Ovary (tissue), 9 donors: ENCODE data around the gene TMEM37. TPM values are rescaled to one million over a fixed set of nuclear protein-coding genes. Genes with fewer than 3 reads are reported as not detected.

Experiments used
- DNase-seq, 5 donors: peaks; one replicate each; pipeline ENCODE4 v3.0.0-alpha.2; 2019 to 2020
- H3K27ac ChIP-seq, 2 donors: fragments of 200-600 bp; one replicate each; pipeline versions ENCODE4 v1.5.1 to v1.8.0; 2019 to 2022
- H3K27me3 ChIP-seq: fragments of 200-600 bp; one replicate; pipeline ENCODE4 v1.8.0; 2022
- H3K36me3 ChIP-seq: fragments of 200-600 bp; sonication (generic); one replicate; pipeline ENCODE4 v1.5.1; 2019
- H3K4me1 ChIP-seq: one replicate; pipeline ENCODE4 v1.8.1; 2013; ENCODE audit warnings: mild to moderate bottlenecking, moderate library complexity; ENCODE audit not compliant: insufficient read depth
- H3K4me3 ChIP-seq: fragments of 200-600 bp; sonication (generic); one replicate; pipeline ENCODE4 v1.5.1; 2017
- H3K9me3 ChIP-seq, 2 donors: fragments of 200-600 bp in 1 of 2; sonication (generic) in 1 of 2; one replicate each; pipeline versions ENCODE4 v1.5.1 to v1.8.1; 2013 to 2019; ENCODE audit warnings: mild to moderate bottlenecking in 1 of 2, moderate library complexity in 1 of 2
- CTCF ChIP-seq, 3 donors: fragments of 450-650 bp in 2 of 3; fragments of 200-600 bp in 1 of 3; IDR thresholded peaks; one replicate each; pipeline versions ENCODE4 v1.5.1 to v1.8.0; 2016 to 2022; ENCODE audit warnings: antibody characterized with exemption in 3 of 3, mild to moderate bottlenecking in 1 of 3
- EP300 ChIP-seq: sonication (generic); formaldehyde crosslinking; IDR thresholded peaks from one replicate; pipeline ENCODE4 v1.6.1; 2017; ENCODE audit warnings: antibody characterized with exemption
- POLR2A ChIP-seq: fragments of 450-650 bp; IDR thresholded peaks from one replicate; pipeline ENCODE4 v1.6.1; 2017; ENCODE audit warnings: antibody characterized with exemption, mild to moderate bottlenecking, moderate library complexity
- WGBS, 3 donors: extraction: QIAGEN DNeasy Blood & Tissue Kit in 1 of 3; methylation state at CpG; one replicate each; pipeline versions ENCODE4 v1.1.5 to v1.1.7; 2013 to 2017; 5-methylcytosine and 5-hydroxymethylcytosine counted together
- intact Hi-C, 4 donors: fragments of 100-400 bp; cut with DNase I; formaldehyde crosslinking; loops; one replicate each; pipeline versions ENCODE4 v1.11.0 to v1.15.1; 2022 to 2023
- polyA plus RNA-seq, 2 donors: library from polyadenylated mRNA; stranded (reverse); fragments of 200-250 nt in 1 of 2; fragments of 350-450 nt in 1 of 2; fragmentation: Illumina TruSeq in 1 of 2; extraction: RNeasy Lipid Tissue Mini Kit (QIAGEN cat#74804) in 1 of 2; gene quantifications; one replicate each; pipeline ENCODE4 v1.2.3, GENCODE V29; 2013 to 2014
- total RNA-seq, 7 donors: library from RNA; depleted of rRNA in 2 of 7; stranded (reverse); fragments of >200 nt in 2 of 7; fragmentation: NEBNext Ultra II Directional in 3 of 7; extraction: Animal tissue kit (Norgen Biotek cat#: 25700) in 3 of 7; gene quantifications; one replicate each; pipeline versions ENCODE4 v1.1.0 to v1.2.4, GENCODE V29; 2016 to 2023
- donor health status: DM: no; HTN: no; CAD: no; lungs with moderate emphysema.
- donor health status: DM: no; HTN: no; CAD: no.
- donor health status: Bipolar disorder and iron deficiency.
- donor health status: DM: yes; HTN: yes; CAD: no.
- donor health status: DM: no; HTN: no; CAD: no.
- donor health status: DM: yes; HTN: yes; CAD: no.

Gene TMEM37
- total and polyA plus RNA-seq, 9 donors, result 9.5 to 32.5 (median 18.1) TPM

GRCh38 chr2:119460076-119460475 lies 28.4 kb downstream of the TMEM37 start:
- no peak overlapping the region for H3K4me3 ChIP-seq
- intact Hi-C loops, result no loop called here
- H3K36me3 ChIP-seq, result no peaks in the 10 kb centered on the region
- DNase-seq, result no peak
- no peaks in the 10 kb centered on the region for H3K9me3 ChIP-seq
- no peaks in the 10 kb centered on the region for H3K4me1 ChIP-seq
- WGBS, 3 donors, result 44 to 59% (median 48%) methylated on average over 2 of the region's 2 CpGs
- H3K27ac ChIP-seq, result no peak overlapping the region
- H3K27me3 ChIP-seq, result no peaks in the 10 kb centered on the region
- TF ChIP-seq POLR2A (no peak), CTCF (IDR thresholded peaks at IDR 0.05) (no peak), EP300 (no peak)

- intact Hi-C loops, result no loop called here
- no peak for DNase-seq
- Histone ChIP-seq H3K27ac (no peak overlapping the region), H3K36me3 (no peaks in the 10 kb centered on the region), H3K4me1 (no peaks in the 10 kb centered on the region), H3K4me3 (no peak overlapping the region), H3K9me3 (no peaks in the 10 kb centered on the region), H3K27me3 (no peaks in the 10 kb centered on the region)
- no peak for TF ChIP-seq EP300
- TF ChIP-seq POLR2A, result no peak
- TF ChIP-seq CTCF (IDR thresholded peaks at IDR 0.05), result no peak
- WGBS, 3 donors, result 79 to 96% (median 94%) methylated on average over 5 of the region's 5 CpGs
Measured at GRCh38 chr2:119461811-119462210, 30.2 kb downstream of the TMEM37 start.

GRCh38 chr2:119462574-119462973 lies 30.9 kb downstream of the TMEM37 start:
- intact Hi-C loops, result no loop called here
- H3K36me3 ChIP-seq, result no peaks in the 10 kb centered on the region
- DNase-seq, result no peak
- no peaks in the 10 kb centered on the region for H3K27me3 ChIP-seq
- no peak overlapping the region for H3K4me3 ChIP-seq
- no peaks in the 10 kb centered on the region for H3K9me3 ChIP-seq
- H3K27ac ChIP-seq, result no peak overlapping the region
- 94 to 96% (median 96%) methylated on average over 7 of the region's 7 CpGs for WGBS, 3 donors
- TF ChIP-seq CTCF (IDR thresholded peaks at IDR 0.05), result no peak
- no peak for TF ChIP-seq EP300
- no peak for TF ChIP-seq POLR2A
- H3K4me1 ChIP-seq, result no peaks in the 10 kb centered on the region

- intact Hi-C loops, result no loop called here
- Histone ChIP-seq H3K27ac (no peak overlapping the region), H3K36me3 (no peaks in the 10 kb centered on the region), H3K4me3 (no peak overlapping the region), H3K4me1 (no peaks in the 10 kb centered on the region), H3K9me3 (no peaks in the 10 kb centered on the region), H3K27me3 (no peaks in the 10 kb centered on the region)
- no peak for DNase-seq
- 46 to 72% (median 57%) methylated on average over 4 of the region's 4 CpGs for WGBS, 3 donors
- no peak for TF ChIP-seq EP300
- no peak for TF ChIP-seq CTCF (IDR thresholded peaks at IDR 0.05)
- TF ChIP-seq POLR2A, result no peak
Measured at GRCh38 chr2:119463136-119463535, 31.5 kb downstream of the TMEM37 start.

GRCh38 chr2:119463990-119464389 lies 32.3 kb downstream of the TMEM37 start:
- no peaks in the 10 kb centered on the region for H3K27me3 ChIP-seq
- no peak overlapping the region for H3K4me3 ChIP-seq
- no peak for DNase-seq
- TF ChIP-seq EP300 (no peak), POLR2A (no peak), CTCF (IDR thresholded peaks at IDR 0.05) (no peak)
- 79 to 90% (median 87%) methylated on average over 9 of the region's 9 CpGs for WGBS, 3 donors
- no peaks in the 10 kb centered on the region for H3K9me3 ChIP-seq
- H3K27ac ChIP-seq, result no peak overlapping the region
- no peaks in the 10 kb centered on the region for H3K4me1 ChIP-seq
- intact Hi-C loops, result no loop called here
- no peaks in the 10 kb centered on the region for H3K36me3 ChIP-seq
